Transverse colon (tissue), 4 donors: Measurements from ENCODE around the gene SGO2. TPM values are rescaled to one million over a fixed set of nuclear protein-coding genes. Genes with fewer than 3 reads are reported as not detected.

Experiments used
- DNase-seq: peaks from one replicate; pipeline ENCODE4 v3.0.0-alpha.2; 2019
- H3K27ac ChIP-seq, 4 donors: fragments of 200-600 bp; sonication (generic); 2 replicates each; pipeline ENCODE4 v1.5.1; 2016 to 2018; ENCODE audit warnings: inconsistent platforms in 4 of 4
- H3K27me3 ChIP-seq: fragments of 200-600 bp; sonication (generic); 2 replicates; pipeline ENCODE4 v1.5.1; 2017; ENCODE audit warnings: inconsistent platforms
- H3K36me3 ChIP-seq, 4 donors: fragments of 200-600 bp; sonication (generic); 2 replicates each; pipeline ENCODE4 v1.5.1; 2017 to 2019; ENCODE audit warnings: inconsistent platforms in 4 of 4
- H3K4me1 ChIP-seq, 4 donors: fragments of 200-600 bp; sonication (generic); 2 replicates each; pipeline ENCODE4 v1.5.1; 2017 to 2020; ENCODE audit warnings: inconsistent platforms in 4 of 4
- H3K4me3 ChIP-seq, 4 donors: fragments of 200-600 bp; sonication (generic); 1 replicate in 1 of 4; 2 replicates in 3 of 4; pipeline versions ENCODE4 v1.5.1 to v1.6.1; 2017 to 2019; ENCODE audit warnings: inconsistent platforms in 4 of 4
- H3K9me3 ChIP-seq, 2 donors: fragments of 200-600 bp; sonication (generic); 2 replicates each; pipeline ENCODE4 v1.5.1; 2017 to 2019; ENCODE audit warnings: inconsistent platforms in 2 of 2
- CTCF ChIP-seq, 5 experiments: fragments of 200-600 bp in 3 of 5; fragments of 450-650 bp in 2 of 5; sonication (generic) in 3 of 5; IDR thresholded peaks; 1 replicate in 2 of 5; 2 replicates in 3 of 5; pipeline ENCODE4 v1.5.1; 2016 to 2017; ENCODE audit warnings: antibody characterized with exemption in 5 of 5, inconsistent platforms in 3 of 5, mild to moderate bottlenecking in 2 of 5, moderate library complexity in 1 of 5
- EP300 ChIP-seq: sonication (generic); formaldehyde crosslinking; IDR thresholded peaks from one replicate; pipeline ENCODE4 v1.6.1; 2017; ENCODE audit warnings: antibody characterized with exemption, low read depth
- POLR2A ChIP-seq: fragments of 450-650 bp; IDR thresholded peaks from one replicate; pipeline ENCODE4 v1.6.1; 2016; ENCODE audit warnings: antibody characterized with exemption, mild to moderate bottlenecking, moderate library complexity
- POLR2AphosphoS5 ChIP-seq, 3 donors: sonication (generic); formaldehyde crosslinking; IDR thresholded peaks; one replicate each; pipeline ENCODE4 v1.6.1; 2016; ENCODE audit warnings: antibody characterized with exemption in 3 of 3
- WGBS, 2 donors: methylation state at CpG; one replicate each; pipeline ENCODE4 v1.1.5; 2018; ENCODE audit warnings: low coverage in 1 of 2; 5-methylcytosine and 5-hydroxymethylcytosine counted together
- in situ Hi-C, 4 donors: fragments of 200-750 bp; cut with MboI; loops; one replicate each; pipeline versions ENCODE4 v1.15.0 to v1.15.1; 2017; ENCODE audit warnings: low sequenced_read_pairs in 3 of 4, low pct_ligation_motif_present in 1 of 4, low pct_unique_long_range_greater_than_20kb in 1 of 4
- intact Hi-C: fragments of 100-400 bp; cut with DNase I; formaldehyde crosslinking; loops from one replicate; pipeline ENCODE4 v1.15.1; 2023; ENCODE audit warnings: low total_unique reads
- total RNA-seq, 4 donors: library from RNA; depleted of rRNA; stranded (reverse); fragments of >200 nt; gene quantifications; one replicate each; pipeline ENCODE4 v1.1.0, GENCODE V29; 2016

SGO2 gene
- total RNA-seq, 4 donors from 2014 or later: 0.75 to 4.8 (median 2.9) TPM

GRCh38 chr2:200486529-200486928, 39.5 kb upstream of the SGO2 start:
- TF ChIP-seq EP300: no peak
- no peak for TF ChIP-seq POLR2A
- no peak for TF ChIP-seq CTCF (IDR thresholded peaks at IDR 0.05)
- no peak for TF ChIP-seq POLR2AphosphoS5 (IDR thresholded peaks at IDR 0.05)
- Histone ChIP-seq H3K27ac (no peak overlapping the region), H3K27me3 (no peaks in the 10 kb centered on the region), H3K36me3 (peaks cover 0 to 22% (median 9%) of the 10 kb centered on the region in 4 donors), H3K4me3 (no peak overlapping the region), H3K4me1 (peaks cover 0 to 8% (median 0%) of the 10 kb centered on the region in 4 donors), H3K9me3 (no peaks in the 10 kb centered on the region)
- DNase-seq: no peak
- WGBS, 2 donors: 63 to 70% methylated on average over 2 of the region's 2 CpGs
- in situ Hi-C loops (loop anchor here in 1 of 4 donors (10.0 kb wide), 1 partner anchor 512 kb away; no protein-coding TSS in a partner anchor), intact Hi-C loops (no loop called here)

- DNase-seq: no peak
- no peak for TF ChIP-seq POLR2AphosphoS5 (IDR thresholded peaks at IDR 0.05)
- TF ChIP-seq EP300: no peak
- TF ChIP-seq POLR2A: no peak
- no peak for TF ChIP-seq CTCF (IDR thresholded peaks at IDR 0.05)
- H3K4me3 ChIP-seq: no peak overlapping the region
- H3K4me1 ChIP-seq: peaks cover 0 to 8% (median 0%) of the 10 kb centered on the region in 4 donors
- no peak overlapping the region for H3K27ac ChIP-seq
- WGBS, 2 donors: 82 to 88% methylated on average over 4 of the region's 4 CpGs
- peaks cover 0 to 34% (median 12%) of the 10 kb centered on the region in 4 donors for H3K36me3 ChIP-seq
- no peaks in the 10 kb centered on the region for H3K27me3 ChIP-seq
- intact Hi-C loops: no loop called here
- in situ Hi-C loops: loop anchor here in 1 of 4 donors (10.0 kb wide), 1 partner anchor 513 kb away; no protein-coding TSS in a partner anchor
- H3K9me3 ChIP-seq: no peaks in the 10 kb centered on the region
Measured at GRCh38 chr2:200488169-200488568, 37.8 kb upstream of the SGO2 start.

GRCh38 chr2:200490001-200490400, 36.0 kb upstream of the SGO2 start:
- H3K9me3 ChIP-seq: no peaks in the 10 kb centered on the region
- no peak for TF ChIP-seq POLR2AphosphoS5 (IDR thresholded peaks at IDR 0.05)
- no peak for TF ChIP-seq CTCF (IDR thresholded peaks at IDR 0.05)
- no peak for TF ChIP-seq POLR2A
- no peak for TF ChIP-seq EP300
- intact Hi-C loops: no loop called here
- no peaks in the 10 kb centered on the region for H3K4me1 ChIP-seq
- no peak overlapping the region for H3K27ac ChIP-seq
- peaks cover 0 to 41% (median 17%) of the 10 kb centered on the region in 4 donors for H3K36me3 ChIP-seq
- no peaks in the 10 kb centered on the region for H3K27me3 ChIP-seq
- no peak for DNase-seq
- in situ Hi-C loops: no loop called here
- H3K4me3 ChIP-seq: no peak overlapping the region
- 96 to 97% methylated on average over 4 to 22 of the region's 22 CpGs for WGBS, 2 donors

- H3K27me3 ChIP-seq: no peaks in the 10 kb centered on the region
- no peak for TF ChIP-seq CTCF (IDR thresholded peaks at IDR 0.05)
- no peak for TF ChIP-seq POLR2AphosphoS5 (IDR thresholded peaks at IDR 0.05)
- TF ChIP-seq EP300: no peak
- no peak for TF ChIP-seq POLR2A
- DNase-seq: no peak
- intact Hi-C loops: no loop called here
- H3K9me3 ChIP-seq: no peaks in the 10 kb centered on the region
- H3K27ac ChIP-seq: no peak overlapping the region
- peaks cover 0 to 60% (median 20%) of the 10 kb centered on the region in 4 donors for H3K36me3 ChIP-seq
- no peak overlapping the region for H3K4me3 ChIP-seq
- in situ Hi-C loops: no loop called here
- no peaks in the 10 kb centered on the region for H3K4me1 ChIP-seq
Measured at GRCh38 chr2:200492656-200493055, 33.4 kb upstream of the SGO2 start.
